ENCODE data around the gene BTBD9.

DNA sequence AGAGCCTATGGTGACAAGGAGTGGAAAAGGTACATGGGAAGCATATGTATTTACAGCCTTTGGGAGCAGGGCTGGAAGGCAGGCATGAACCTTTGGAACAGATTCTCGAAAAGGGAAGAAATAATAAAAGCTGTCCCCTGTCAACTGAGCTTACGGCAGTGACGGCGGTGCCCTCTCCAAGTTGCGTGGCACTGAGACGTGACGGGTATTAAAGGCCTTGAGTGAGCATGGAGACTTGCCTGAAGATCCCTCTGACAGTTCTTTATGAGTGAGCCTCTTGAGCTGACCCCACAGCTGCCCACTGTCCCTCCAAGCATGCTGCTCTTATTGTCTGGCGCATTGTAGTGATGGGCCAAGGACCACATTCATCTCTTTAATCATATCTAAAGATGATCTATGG is 431.7 kb downstream of the BTBD9 start:
- TF ChIP-seq, protein P1, sequence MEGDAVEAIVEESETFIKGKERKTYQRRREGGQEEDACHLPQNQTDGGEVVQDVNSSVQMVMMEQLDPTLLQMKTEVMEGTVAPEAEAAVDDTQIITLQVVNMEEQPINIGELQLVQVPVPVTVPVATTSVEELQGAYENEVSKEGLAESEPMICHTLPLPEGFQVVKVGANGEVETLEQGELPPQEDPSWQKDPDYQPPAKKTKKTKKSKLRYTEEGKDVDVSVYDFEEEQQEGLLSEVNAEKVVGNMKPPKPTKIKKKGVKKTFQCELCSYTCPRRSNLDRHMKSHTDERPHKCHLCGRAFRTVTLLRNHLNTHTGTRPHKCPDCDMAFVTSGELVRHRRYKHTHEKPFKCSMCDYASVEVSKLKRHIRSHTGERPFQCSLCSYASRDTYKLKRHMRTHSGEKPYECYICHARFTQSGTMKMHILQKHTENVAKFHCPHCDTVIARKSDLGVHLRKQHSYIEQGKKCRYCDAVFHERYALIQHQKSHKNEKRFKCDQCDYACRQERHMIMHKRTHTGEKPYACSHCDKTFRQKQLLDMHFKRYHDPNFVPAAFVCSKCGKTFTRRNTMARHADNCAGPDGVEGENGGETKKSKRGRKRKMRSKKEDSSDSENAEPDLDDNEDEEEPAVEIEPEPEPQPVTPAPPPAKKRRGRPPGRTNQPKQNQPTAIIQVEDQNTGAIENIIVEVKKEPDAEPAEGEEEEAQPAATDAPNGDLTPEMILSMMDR (conservative IDR thresholded peaks at IDR 0.05; ENCODE audit: low read depth, low read length), result no peak
- TF ChIP-seq EZH2 (IDR thresholded peaks at IDR 0.05; ENCODE audit: low read length, unreplicated experiment), result no peak

All from PC-3 (cell line).